Endothelial cell (in vitro differentiated cells): Measurements from ENCODE around the gene TRAF3IP1. TPM values are rescaled to one million over a fixed set of nuclear protein-coding genes. Genes with fewer than 3 reads are reported as not detected.
A peak's percentile ranks its signal among the peaks of the same experiment; 100 is the strongest.
"Not testable (repeated sequence)": the region's sequence is repeated elsewhere in the genome, so short reads cannot be mapped to it uniquely, and the experiment has no call there.

Source experiments
- DNase-seq: peaks from one replicate; pipeline ENCODE4 v3.0.0; 2021; ENCODE audit warnings: low spot score
- H3K27ac Mint-ChIP-seq: one replicate; pipeline ENCODE4 v1.8.0; 2021; ENCODE audit warnings: mixed read lengths, inconsistent platforms; ENCODE audit not compliant: unreplicated experiment
- H3K27me3 Mint-ChIP-seq: one replicate; pipeline ENCODE4 v1.8.0; 2021; ENCODE audit warnings: mild to moderate bottlenecking, moderate library complexity, mixed read lengths, inconsistent platforms; ENCODE audit not compliant: unreplicated experiment
- H3K36me3 Mint-ChIP-seq: one replicate; pipeline ENCODE4 v1.8.0; 2021; ENCODE audit warnings: mild to moderate bottlenecking, low read depth, mixed read lengths, inconsistent platforms; ENCODE audit not compliant: unreplicated experiment
- H3K4me1 Mint-ChIP-seq: one replicate; pipeline ENCODE4 v1.8.0; 2021; ENCODE audit warnings: mild to moderate bottlenecking, mixed read lengths, inconsistent platforms; ENCODE audit not compliant: unreplicated experiment
- H3K4me3 Mint-ChIP-seq: one replicate; pipeline ENCODE4 v1.8.0; 2021; ENCODE audit warnings: mild to moderate bottlenecking, mixed read lengths, inconsistent platforms; ENCODE audit not compliant: unreplicated experiment
- H3K9me3 Mint-ChIP-seq: one replicate; pipeline ENCODE4 v1.8.0; 2021; ENCODE audit warnings: mixed read lengths, inconsistent platforms; ENCODE audit not compliant: unreplicated experiment
- CTCF ChIP-seq: fragments of 200-600 bp; sonication (generic); IDR thresholded peaks from one replicate; pipeline ENCODE4 v1.5.0; 2021; ENCODE audit warnings: antibody characterized with exemption; ENCODE audit not compliant: unreplicated experiment
- total RNA-seq: library from RNA; stranded (reverse); fragmentation: NEBNext Ultra II Directional; extraction: Animal tissue kit (Norgen Biotek cat#: 25700); gene quantifications from one replicate; pipeline ENCODE4 v1.2.1, GENCODE V29; 2021; ENCODE audit not compliant: unreplicated experiment

Gene TRAF3IP1
- total RNA-seq, 1 donor from 2014 or later = 17.1 TPM

GRCh38 chr2:238305092-238305862 lies 15.0 kb upstream of the TRAF3IP1 start:
- Mint-ChIP-seq H3K4me1 (no peaks in the 10 kb centered on the region), H3K36me3 (no peaks in the 10 kb centered on the region), H3K27me3 (peaks cover 5% of the 10 kb centered on the region), H3K9me3 (no peaks in the 10 kb centered on the region), H3K4me3 (no peak overlapping the region), H3K27ac (no peak overlapping the region)
- no peak for DNase-seq
- TF ChIP-seq CTCF = peak; percentile 36

- Mint-ChIP-seq H3K27ac (no peak overlapping the region), H3K4me3 (no peak overlapping the region), H3K36me3 (no peaks in the 10 kb centered on the region), H3K9me3 (no peaks in the 10 kb centered on the region), H3K27me3 (peaks cover 5% of the 10 kb centered on the region), H3K4me1 (no peaks in the 10 kb centered on the region)
- TF ChIP-seq CTCF = no peak
- no peak for DNase-seq
Observed at GRCh38 chr2:238305965-238306671, 14.2 kb upstream of the TRAF3IP1 start.

GRCh38 chr2:238306672-238306998 lies 13.7 kb upstream of the TRAF3IP1 start:
- Mint-ChIP-seq H3K4me1 (no peaks in the 10 kb centered on the region), H3K27ac (no peak overlapping the region), H3K9me3 (no peaks in the 10 kb centered on the region), H3K27me3 (peaks cover 5% of the 10 kb centered on the region), H3K4me3 (no peak overlapping the region), H3K36me3 (no peaks in the 10 kb centered on the region)
- no peak for DNase-seq
- no peak for TF ChIP-seq CTCF

- no peak overlapping the region for H3K4me3 Mint-ChIP-seq
- H3K36me3 Mint-ChIP-seq = no peaks in the 10 kb centered on the region
- no peak for TF ChIP-seq CTCF
- DNase-seq = no peak
- H3K9me3 Mint-ChIP-seq = no peaks in the 10 kb centered on the region
- no peaks in the 10 kb centered on the region for H3K4me1 Mint-ChIP-seq
- no peak overlapping the region for H3K27ac Mint-ChIP-seq
- peaks cover 5% of the 10 kb centered on the region for H3K27me3 Mint-ChIP-seq
Observed at GRCh38 chr2:238308177-238308576, 12.1 kb upstream of the TRAF3IP1 start.

GRCh38 chr2:238310721-238311120 lies 9.6 kb upstream of the TRAF3IP1 start:
- not testable (repeated sequence) for H3K36me3 Mint-ChIP-seq, DNase-seq, H3K4me1 Mint-ChIP-seq, H3K4me3 Mint-ChIP-seq, H3K27ac Mint-ChIP-seq, H3K27me3 Mint-ChIP-seq, H3K9me3 Mint-ChIP-seq
